GM23248 (cell line): ENCODE results near the gene CYP2B6.

Experiments
- EZH2 ChIP-seq: fragments of 200-600 bp; sonication (generic); IDR thresholded peaks from 2 replicates; pipeline ENCODE4 v1.6.1; 2018; ENCODE audit warnings: antibody characterized with exemption, mild to moderate bottlenecking; ENCODE audit not compliant: insufficient read depth, poor library complexity, severe bottlenecking
- EZH2phosphoT487 ChIP-seq: fragments of 200-600 bp; sonication (generic); IDR thresholded peaks from 2 replicates; pipeline ENCODE4 v1.6.1; 2018; ENCODE audit warnings: antibody characterized with exemption, moderate library complexity, mild to moderate bottlenecking, low read depth; ENCODE audit not compliant: insufficient read depth

DNA sequence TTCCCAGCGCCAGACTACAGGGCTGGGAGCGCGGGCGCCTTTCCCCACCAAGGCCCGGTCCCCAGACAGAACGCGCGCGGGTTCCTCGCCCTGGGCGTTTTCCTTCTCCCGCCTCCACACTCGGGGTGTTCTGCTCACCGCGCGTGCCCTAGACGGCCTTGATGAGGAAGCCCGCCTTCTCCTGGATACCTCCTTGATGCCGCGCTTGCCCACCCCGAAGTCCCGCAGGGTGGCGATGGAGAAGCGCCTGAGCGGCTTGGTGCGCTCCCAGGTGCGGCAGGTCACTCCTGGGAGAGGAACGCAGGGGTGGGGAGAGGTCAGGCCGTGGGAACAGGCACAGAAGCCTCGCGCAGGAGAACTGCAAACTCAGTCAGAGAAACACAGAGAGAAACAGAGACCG is 34.8 kb downstream of the CYP2B6 start:
- TF ChIP-seq EZH2 (no peak), EZH2phosphoT487 (no peak)
